Activated CD8-positive, alpha-beta memory T cell treated with anti-CD3 and anti-CD28 coated beads, Interleukin-2, amount 50 U/mL, for 48 hours (primary cell): ENCODE data around the gene SHD.

ENCODE experiments used
- DNase-seq: peaks from one replicate; pipeline ENCODE4 v3.0.0-alpha.2; 2020

The SHD gene

DNA sequence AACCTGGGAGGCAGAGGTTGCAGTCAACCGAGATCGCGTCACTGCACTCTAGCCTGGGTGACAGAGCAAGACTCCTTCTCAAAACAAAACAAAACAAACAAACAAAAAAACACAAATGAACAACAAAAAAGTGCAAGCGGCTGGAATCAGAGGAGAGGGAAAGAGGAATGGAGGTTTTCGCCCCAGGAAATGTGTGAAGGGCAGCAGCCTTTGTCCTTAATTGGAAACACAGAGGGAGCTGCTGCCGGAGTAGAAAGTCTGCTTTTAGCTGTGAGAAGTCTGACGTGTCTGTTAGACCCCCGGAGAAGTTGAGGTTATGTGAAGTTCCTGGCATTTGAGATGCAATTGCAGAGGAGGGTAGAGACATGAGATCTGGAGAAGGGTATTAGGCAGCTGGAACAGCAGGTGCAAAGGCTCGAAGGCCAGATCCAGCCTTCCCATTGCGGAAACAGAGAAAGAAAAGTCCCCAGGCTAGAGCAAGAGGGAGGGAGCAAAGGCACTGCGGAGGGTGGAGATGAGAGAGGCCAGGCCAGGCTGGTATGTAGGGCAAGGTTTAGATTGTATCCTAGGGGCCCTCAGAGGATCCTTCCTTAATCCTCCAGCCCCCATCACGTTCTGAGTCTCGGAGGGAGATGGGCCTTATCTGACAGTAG lies 22.6 kb downstream of the SHD start:
- no peak for DNase-seq

GRCh38 chr19:4302243-4302640 lies 23.2 kb downstream of the SHD start, which contains the start of gene TMIGD2:
TSS of gene TMIGD2 (minus strand) at chr19:4302389. CDS start at chr19:4302385, 4 bp downstream.
- DNase-seq = no peak

DNA sequence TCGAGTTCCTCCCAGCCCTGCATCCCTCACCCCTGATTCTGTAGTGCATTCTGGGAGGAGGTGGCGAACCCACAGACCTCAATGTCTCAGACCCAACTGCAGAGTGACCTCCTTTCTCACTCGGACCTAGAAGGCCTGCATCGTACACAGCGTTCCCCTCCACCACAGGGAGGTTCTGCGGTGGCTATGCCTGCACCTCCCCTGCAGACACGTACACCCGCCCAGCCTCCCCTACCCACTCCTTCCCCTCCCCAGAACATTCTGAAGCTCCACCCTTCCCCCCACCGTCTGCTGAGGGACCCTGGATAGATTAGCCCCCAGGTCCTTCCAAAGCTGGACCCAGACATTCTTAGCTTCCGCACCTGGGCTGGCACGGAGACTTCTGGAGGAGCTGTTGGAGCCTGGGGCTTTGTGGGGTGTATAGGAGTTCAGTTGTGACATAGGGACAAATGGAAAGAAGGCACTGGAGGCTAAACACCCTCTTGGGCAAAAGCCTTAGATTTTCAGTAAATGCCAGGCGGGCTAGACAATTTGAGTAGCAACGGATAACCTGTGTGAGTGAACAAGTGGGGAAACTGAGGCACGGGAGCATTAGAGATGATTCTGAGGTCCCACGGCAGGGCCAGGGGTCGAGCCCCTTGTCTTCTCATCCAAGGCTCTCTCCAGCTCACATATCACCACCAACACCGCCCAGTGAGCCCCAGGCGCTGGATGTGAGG lies 24.9 kb downstream of the SHD start:
- DNase-seq = no peak

GRCh38 chr19:4304538-4305256 lies 25.6 kb downstream of the SHD start, which contains the start of gene FSD1:
TSS of gene FSD1 (plus strand) at chr19:4304598. CDS start at chr19:4304747, 149 bp downstream.
- peak; percentile 95 for DNase-seq

GRCh38 chr19:4305257-4305612 lies 26.2 kb downstream of the SHD start:
- DNase-seq = no peak

GRCh38 chr19:4305659-4306058 lies 26.6 kb downstream of the SHD start:
- DNase-seq = no peak

- DNase-seq = no peak
Measured at GRCh38 chr19:4310247-4311121, 31.4 kb downstream of the SHD start.

GRCh38 chr19:4313847-4314490 lies 34.9 kb downstream of the SHD start:
- DNase-seq = no peak

GRCh38 chr19:4316956-4317355 lies 37.9 kb downstream of the SHD start:
- no peak for DNase-seq

- no peak for DNase-seq
Measured at GRCh38 chr19:4318460-4318859, 39.4 kb downstream of the SHD start.

- no peak for DNase-seq
Measured at GRCh38 chr19:4319067-4319718, 40.1 kb downstream of the SHD start.

GRCh38 chr19:4320419-4320818 lies 41.4 kb downstream of the SHD start:
- DNase-seq = no peak

DNA sequence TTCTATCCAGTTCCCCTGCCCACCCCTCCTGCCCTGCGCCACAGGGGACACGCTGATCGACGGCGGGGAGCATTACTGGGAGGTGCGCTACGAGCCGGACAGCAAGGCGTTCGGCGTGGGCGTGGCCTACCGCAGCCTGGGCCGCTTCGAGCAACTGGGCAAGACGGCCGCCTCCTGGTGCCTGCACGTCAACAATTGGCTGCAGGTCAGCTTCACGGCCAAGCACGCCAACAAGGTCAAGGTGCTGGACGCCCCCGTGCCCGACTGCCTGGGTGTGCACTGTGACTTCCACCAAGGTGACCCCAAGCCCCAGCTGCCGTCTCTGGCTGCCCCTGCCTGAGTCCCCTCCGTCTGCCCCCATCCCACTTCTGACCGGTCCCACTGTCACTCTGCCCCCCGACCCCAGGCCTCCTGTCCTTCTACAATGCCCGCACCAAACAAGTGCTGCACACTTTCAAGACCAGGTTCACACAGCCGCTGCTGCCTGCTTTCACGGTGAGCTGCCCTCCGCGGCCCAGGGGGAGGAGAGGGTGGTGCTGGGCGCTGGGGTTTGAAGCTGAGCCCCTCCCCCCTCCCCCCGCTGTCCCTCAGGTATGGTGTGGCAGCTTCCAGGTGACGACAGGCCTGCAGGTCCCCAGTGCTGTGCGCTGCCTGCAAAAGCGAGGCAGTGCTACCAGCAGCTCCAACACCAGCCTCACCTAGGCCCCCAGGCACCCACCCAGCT lies 44.0 kb downstream of the SHD start:
- DNase-seq = no peak

GRCh38 chr19:4323692-4324091 lies 44.6 kb downstream of the SHD start:
- no peak for DNase-seq

- DNase-seq = no peak
Measured at GRCh38 chr19:4324228-4324627, 45.2 kb downstream of the SHD start.

DNA sequence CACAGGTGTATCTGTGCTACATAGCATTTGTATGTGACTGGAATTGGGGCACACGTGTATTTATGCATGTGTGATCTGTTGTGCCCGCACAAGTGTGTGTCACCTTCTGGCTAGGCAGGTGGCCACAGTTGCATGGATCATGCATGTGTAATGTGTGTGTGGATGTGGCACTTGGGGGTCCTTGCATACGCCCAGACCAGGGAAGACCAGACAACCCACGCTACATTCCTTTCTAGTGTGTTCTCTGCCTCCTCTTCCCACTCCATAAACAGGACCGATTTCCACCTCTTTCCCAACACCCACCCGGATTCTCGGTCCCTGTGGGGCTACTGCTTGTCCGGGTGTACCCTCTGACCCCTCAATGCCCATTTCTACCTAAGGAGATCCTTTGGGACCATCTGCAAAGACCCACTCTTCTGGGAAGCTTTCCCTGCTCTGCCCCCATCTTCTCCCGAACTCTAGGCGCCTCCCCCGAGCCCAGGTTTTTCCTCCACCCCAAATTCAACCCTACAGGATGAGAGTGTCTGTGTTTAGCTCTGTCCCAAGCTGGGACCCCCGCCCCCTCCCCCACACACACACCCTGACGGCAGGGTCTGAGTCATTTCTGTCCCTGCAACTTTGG lies 47.3 kb downstream of the SHD start:
- no peak for DNase-seq

DNA sequence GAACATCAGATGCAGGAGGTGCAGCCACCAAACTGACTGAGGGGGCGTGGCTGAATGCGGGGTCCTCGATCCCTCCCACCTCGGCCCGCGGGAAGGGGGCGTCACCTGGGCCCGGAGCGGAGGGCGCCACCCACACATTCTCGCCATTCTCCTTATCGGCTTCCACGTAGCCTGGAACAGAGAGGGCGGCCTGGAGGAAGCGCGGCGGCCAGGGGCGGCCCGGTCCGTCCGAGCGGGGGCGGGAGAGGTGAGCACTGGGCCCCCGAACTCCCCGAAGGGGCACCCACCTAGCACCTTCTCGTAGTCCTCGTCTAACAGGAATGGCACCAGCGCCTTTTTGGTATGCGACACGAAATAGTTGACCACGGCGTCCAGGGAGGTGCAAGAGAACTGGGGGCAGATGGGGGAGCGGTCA lies 47.8 kb downstream of the SHD start:
- DNase-seq = no peak

GRCh38 chr19:4327252-4327876 lies 48.3 kb downstream of the SHD start:
- DNase-seq = peak; percentile 91

DNA sequence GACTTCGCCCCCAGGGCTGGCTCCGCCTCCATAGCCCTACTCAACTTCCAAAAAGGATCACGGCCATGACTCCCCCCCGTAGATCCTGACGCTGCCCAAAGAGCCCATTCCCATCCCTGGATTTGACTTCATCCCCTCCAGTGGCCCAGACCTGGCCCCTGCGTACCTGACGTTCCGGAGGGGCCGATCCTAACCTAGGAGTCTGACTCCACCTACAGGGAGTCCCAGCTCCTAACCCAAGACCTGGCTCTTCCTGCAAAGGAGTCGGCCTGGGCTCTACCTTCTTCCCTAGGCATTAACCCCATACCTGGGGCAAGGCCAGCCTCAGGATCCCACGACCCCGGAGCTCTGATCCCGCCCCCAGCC lies 48.8 kb downstream of the SHD start:
- no peak for DNase-seq
